Astrocyte (in vitro differentiated cells and primary cell): ENCODE results near the gene BCAN.

Experiments
- EZH2 ChIP-seq: IDR thresholded peaks from 2 replicates; pipeline ENCODE4 v1.6.1; 2012; ENCODE audit warnings: mild to moderate bottlenecking, low read length, inconsistent platforms; ENCODE audit not compliant: insufficient read depth
- TF ChIP-seq, protein P1 (sequence below): IDR thresholded peaks from 2 replicates; pipeline ENCODE4 v1.5.1; 2011; ENCODE audit warnings: low read depth, mild to moderate bottlenecking, inconsistent platforms, low read length, moderate library complexity; ENCODE audit not compliant: insufficient read depth

DNA sequence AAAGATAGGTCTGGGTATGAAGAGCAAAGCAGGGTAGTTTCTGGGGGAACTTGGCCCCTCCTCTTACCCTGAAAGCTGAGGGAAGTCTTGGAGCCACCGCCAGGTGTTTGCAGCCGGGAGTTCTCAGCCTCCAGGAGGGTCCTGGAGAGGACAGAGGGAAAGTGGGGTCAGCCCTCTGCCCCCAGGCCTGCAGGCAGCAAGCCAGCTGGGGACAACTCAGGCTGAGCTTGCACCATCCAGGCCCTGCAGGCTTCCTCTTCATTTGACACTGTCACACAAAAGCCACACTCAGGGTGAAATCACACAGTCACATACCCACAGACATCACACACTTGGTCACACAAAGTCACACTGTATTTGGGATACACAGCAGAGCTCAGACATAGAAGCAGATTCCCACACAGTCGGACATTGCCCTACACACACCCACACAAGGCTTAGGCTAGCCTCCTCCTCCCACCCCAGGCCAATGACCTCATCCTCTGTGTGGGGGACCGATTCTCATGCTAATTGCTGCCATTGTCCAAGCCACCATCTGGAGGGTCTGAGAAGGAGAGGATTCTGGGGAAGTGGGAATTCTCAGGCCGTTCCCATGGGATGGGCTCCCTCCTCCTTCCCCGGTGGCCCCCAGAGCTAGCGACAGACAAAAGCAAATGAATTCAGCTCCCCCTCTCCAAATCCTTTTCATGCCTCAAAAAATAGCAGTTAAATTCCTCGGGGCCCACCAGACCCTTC, 31.6 kb downstream of the BCAN start:
- no peak for TF ChIP-seq EZH2
- TF ChIP-seq, protein P1, sequence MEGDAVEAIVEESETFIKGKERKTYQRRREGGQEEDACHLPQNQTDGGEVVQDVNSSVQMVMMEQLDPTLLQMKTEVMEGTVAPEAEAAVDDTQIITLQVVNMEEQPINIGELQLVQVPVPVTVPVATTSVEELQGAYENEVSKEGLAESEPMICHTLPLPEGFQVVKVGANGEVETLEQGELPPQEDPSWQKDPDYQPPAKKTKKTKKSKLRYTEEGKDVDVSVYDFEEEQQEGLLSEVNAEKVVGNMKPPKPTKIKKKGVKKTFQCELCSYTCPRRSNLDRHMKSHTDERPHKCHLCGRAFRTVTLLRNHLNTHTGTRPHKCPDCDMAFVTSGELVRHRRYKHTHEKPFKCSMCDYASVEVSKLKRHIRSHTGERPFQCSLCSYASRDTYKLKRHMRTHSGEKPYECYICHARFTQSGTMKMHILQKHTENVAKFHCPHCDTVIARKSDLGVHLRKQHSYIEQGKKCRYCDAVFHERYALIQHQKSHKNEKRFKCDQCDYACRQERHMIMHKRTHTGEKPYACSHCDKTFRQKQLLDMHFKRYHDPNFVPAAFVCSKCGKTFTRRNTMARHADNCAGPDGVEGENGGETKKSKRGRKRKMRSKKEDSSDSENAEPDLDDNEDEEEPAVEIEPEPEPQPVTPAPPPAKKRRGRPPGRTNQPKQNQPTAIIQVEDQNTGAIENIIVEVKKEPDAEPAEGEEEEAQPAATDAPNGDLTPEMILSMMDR: no peak
